HG03064 (cell line): ENCODE results near the gene NFIA.
"Not testable (repeated sequence)": the region's sequence is repeated elsewhere in the genome, so short reads cannot be mapped to it uniquely, and the experiment has no call there.

Source experiments
- ATAC-seq: cut with Tn5 transposase; IDR thresholded peaks from one replicate; pipeline ENCODE4 v1.9.1; 2021; ENCODE audit warnings: low read depth; ENCODE audit not compliant: unreplicated experiment

The NFIA gene

DNA sequence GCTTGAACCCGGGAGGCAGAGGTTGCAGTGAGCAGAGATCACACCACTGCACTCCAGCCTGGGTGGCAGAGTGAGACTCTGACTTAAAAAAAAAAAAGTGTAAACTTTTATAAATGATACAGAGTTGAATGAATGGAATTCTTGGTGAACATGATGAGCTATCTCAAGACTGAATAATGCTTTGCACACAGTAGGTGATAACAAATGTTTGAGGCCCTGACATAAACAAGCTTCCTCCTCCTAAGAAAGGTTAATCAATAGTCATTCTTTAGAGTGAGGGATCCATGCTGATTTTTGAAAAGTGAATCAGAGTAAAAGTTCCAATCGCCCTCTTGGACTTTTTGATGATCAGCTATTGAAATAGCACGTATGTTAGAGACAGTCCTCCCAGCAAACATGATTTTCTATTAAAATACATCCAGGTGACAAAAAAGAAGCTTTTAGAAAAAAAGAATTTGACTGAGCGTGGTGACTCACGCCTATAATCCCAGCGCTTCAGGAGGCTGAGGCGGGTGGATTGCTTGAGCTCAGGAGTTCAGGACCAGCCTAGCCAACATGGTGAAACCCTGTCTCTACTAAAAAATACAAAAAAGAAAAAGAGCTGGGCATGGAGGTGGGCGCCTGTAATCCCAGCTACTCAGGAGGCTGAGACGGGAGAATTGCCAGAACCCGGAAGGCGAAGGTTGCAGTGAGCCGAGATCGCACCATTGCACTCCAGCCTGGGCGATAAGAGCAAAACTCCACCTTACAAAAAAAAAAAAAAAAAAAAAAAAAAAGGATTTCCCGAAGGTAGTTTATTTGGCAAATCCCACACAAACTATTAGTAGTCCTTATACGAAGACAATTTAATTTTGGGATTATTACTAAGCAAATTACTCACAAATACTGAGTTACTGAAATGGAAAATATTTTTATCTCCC is 181.8 kb downstream of the NFIA start:
- no peak for ATAC-seq

- ATAC-seq = no peak
These were observed 182.5 kb downstream of the NFIA start for GRCh38 chr1:61264825-61265242.

DNA sequence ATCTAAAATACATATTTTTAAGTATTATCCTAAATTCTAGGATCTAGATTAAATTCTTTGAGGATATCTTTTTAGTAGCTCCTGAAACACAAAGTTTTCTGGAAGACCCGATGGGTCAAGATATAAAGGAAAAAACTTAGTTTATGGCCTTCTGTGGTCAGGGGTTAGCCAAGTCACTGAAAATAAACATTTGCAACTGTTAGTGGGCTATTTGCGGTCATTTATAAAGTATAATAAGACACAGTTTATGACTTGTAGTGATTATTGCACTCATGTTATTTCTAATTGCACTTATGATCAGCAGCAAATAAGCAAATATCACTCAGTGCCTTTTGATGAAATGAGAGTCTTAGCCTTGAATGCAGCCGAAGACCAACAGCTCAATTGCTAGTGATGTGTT is 183.3 kb downstream of the NFIA start:
- ATAC-seq = no peak

GRCh38 chr1:61266738-61267137 is 184.4 kb downstream of the NFIA start:
- ATAC-seq = no peak

GRCh38 chr1:61268546-61269240 is 186.3 kb downstream of the NFIA start:
- no peak for ATAC-seq

DNA sequence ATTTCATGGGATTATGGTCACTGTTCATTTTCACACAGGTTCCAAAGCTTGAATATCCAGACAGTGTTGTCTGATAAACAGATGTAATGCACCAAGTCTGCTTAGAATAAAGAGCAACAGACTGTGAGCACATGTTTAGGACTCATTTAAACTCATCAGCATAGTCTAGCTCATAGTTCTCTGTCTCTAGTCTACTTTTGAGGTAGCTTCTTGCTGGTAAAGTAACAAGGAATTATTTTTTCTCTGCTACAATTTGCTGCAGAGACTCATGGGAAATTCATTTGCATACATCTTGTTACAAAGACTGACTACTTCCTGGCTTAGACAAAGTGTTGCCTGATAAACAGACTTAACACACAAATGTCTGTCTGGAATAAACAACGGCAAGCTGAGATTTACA is 187.2 kb downstream of the NFIA start:
- ATAC-seq = no peak

- ATAC-seq = no peak
These were observed 187.7 kb downstream of the NFIA start for GRCh38 chr1:61270107-61270506.

DNA sequence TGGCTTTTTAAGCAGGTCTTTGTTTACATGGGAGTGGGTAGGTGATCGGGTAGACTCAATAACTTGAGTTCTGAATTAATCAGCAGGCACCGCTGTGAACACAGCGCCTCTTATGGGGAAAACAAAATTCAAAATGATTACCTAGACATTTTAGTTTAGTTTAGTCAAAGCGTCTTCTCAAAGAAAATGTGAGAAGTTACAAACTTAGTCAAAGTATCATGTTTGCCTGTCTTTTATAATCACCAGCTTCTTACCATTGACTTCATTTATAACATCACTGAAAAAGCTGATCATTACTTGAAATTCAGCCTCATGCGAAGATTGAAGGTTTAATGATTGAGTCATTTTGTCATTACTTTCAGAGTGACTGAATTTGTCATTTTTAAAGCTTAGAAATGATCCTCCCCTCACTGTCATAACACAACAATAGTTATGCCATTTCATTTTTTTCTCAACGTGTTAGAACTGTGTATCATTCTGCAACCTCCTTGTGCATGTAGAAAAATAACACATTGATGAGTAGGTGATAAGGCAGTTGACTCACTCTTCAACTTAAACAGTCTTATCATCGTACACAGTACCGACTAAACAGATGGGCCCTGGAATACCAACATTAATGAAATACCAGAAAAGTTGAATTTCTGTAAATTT is 188.5 kb downstream of the NFIA start:
- ATAC-seq = no peak

DNA sequence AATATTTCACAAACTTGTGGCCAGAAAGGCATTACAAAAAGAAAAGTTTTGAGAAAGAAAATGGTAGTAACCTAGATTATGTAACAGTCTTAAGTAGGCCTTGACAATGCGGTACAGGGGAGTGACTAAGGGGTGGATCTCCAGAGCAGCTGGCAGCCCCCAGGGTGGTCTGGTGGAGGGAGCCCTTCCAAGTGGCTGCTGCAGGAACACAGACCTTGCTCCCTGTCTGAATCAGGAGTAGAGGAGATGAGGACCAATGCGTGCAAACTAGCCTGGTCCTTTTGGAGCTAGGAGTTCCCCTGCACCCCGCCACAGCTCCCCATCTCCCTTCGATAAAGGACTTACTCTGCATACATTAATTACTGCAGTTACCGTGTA is 189.0 kb downstream of the NFIA start:
- ATAC-seq = no peak

DNA sequence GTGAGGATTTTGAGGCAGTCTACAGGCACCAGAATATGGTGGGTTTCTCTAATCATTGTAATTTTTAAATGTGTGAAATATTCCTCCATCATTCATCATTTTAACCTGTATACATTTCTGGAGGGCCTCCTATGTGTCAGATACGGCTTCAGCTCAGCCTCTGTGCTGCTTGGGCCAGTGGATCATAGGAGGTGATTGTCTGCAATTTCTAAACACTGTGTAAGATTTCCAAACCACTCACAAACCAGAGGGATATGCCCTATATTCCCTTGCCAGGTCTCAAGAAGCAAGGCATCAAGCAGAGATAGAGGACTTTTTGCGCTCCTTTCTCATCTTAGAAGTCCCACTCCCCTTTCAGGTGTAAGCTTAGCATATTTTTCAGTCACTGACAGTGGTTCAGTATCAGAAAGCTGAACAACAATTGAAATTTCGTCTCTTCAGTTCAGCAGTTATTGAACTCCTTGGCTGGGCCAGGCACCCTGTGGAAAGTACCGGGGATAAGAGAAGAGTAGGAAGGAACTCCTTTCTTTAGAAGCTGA is 190.9 kb downstream of the NFIA start:
- ATAC-seq = no peak

- no peak for ATAC-seq
These were observed 191.5 kb downstream of the NFIA start for GRCh38 chr1:61273861-61274260.

GRCh38 chr1:61274939-61275338 is 192.6 kb downstream of the NFIA start:
- no peak for ATAC-seq

GRCh38 chr1:61276246-61276645 is 193.9 kb downstream of the NFIA start:
- no peak for ATAC-seq

DNA sequence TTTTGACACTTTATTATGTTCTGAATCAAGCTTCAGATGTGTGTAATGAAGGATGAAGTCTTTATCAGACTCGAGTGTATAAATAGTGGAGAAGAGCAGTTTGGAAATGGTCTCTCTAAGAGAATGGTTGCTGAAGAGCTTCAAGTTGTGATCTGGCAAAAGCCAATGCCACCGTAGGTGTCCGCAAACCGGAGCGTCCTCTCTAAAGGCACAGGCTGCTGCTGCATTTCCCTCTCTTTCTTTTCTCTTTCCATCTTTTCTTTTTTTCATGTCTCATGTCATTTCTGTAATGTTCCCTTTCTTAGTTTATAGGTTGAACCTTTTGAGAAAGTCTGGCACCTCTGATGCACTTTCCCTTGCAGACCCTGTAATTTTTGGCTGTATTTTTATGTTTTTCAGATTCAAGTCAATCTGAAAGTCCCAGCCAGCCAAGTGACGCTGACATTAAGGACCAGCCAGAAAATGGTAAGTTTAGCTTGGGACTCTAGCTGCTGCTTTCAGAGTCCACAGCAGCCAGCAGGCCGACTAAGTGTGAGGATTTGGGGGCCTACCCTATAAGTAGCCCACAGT is 194.8 kb downstream of the NFIA start:
- no peak for ATAC-seq

- not testable (repeated sequence) for ATAC-seq
These were observed 196.1 kb downstream of the NFIA start for GRCh38 chr1:61278503-61278902.

DNA sequence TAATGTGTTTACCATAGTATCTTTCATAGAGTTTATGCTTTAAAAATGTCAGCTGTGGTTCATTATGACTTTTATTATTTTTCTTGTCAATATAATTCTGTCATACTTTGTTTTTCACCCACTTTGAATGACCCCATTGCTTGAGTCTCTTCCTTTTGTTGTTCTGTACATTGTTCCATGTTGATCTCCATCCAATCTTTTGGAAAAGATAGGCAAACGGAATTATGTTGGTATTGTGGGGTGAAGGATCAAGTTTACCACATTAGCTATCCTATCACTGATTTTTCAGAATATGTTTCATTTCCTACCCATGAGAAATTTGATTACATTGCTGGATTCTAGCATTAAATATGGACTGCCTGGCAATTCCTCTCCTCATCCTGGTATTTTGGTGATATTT is 196.6 kb downstream of the NFIA start:
- ATAC-seq = no peak

- ATAC-seq = no peak
These were observed 197.2 kb downstream of the NFIA start for GRCh38 chr1:61279570-61279969.

DNA sequence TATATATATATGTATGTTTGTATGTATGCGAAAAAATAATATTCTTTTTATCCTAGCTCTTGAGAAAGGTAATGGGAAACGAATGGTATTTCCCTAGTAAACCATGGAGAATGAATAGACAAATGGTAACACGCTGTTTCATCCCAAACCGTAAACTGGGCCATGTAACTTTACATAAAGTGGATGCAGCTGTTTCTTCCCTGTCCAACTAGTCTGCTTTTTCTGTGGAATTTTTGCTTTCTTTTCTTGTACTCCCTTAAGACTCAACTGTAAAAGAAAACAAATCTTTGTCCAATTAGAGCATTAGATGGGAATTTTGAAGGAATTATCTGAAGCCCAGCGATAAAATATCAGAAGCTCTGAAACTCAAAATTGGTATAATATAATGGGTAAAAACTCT is 198.1 kb downstream of the NFIA start:
- no peak for ATAC-seq

- no peak for ATAC-seq
These were observed 200.0 kb downstream of the NFIA start for GRCh38 chr1:61282387-61282786.

DNA sequence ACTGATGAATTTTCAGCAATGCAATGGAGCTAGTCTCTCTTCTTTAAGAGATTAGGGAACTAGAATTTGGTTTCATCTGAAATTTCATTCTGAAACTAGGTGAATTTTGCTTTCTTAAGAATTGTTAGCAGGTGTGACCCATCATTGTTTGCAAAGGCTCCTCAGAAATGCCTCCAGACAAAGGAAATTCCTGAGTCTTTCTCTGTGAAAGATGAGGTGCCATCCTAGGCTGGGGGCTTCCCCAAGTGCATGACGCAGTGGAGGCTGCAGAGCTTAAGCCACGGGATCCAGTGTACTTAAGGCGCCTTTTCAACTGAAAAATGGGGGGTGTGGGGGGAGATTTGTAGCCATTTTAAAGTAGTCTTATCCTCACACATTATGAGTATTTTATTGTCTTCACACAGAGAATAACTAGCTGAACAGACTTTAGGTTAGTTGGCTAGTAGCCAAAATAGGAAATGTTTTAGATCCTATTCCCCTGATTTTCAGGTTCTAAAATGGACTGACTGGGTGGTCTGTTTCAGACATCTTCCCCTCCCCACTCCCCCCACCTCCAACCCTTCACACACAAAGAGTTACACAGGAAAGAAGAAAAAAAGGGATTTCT is 202.0 kb downstream of the NFIA start:
- no peak for ATAC-seq
